GM21576 (cell line): Measurements from ENCODE around the gene KLHDC8B.

Experiments used
- ATAC-seq: cut with Tn5 transposase; IDR thresholded peaks from one replicate; pipeline ENCODE4 v1.9.1; 2021; ENCODE audit warnings: mild to moderate bottlenecking, moderate library complexity; ENCODE audit not compliant: unreplicated experiment

Gene KLHDC8B

GRCh38 chr3:49171119-49171774, at the start of gene KLHDC8B:
Gene KLHDC8B (plus strand): TSS chr3:49171598. CDS start chr3:49172770, 1,172 bp downstream.
- peak; percentile 68 for ATAC-seq

GRCh38 chr3:49122022-49122421, 49.4 kb upstream of the KLHDC8B start:
- no peak for ATAC-seq

GRCh38 chr3:49122451-49122850, 48.9 kb upstream of the KLHDC8B start:
- ATAC-seq = no peak

- ATAC-seq = no peak
These were observed 48.4 kb upstream of the KLHDC8B start for GRCh38 chr3:49122886-49123545.

- no peak for ATAC-seq
These were observed 47.7 kb upstream of the KLHDC8B start for GRCh38 chr3:49123687-49124086.

GRCh38 chr3:49124203-49124602, 47.2 kb upstream of the KLHDC8B start:
- no peak for ATAC-seq

GRCh38 chr3:49124991-49125670, 46.3 kb upstream of the KLHDC8B start:
- ATAC-seq = no peak

GRCh38 chr3:49131040-49131439, 40.4 kb upstream of the KLHDC8B start:
- ATAC-seq = no peak

- no peak for ATAC-seq
These were observed 39.8 kb upstream of the KLHDC8B start for GRCh38 chr3:49131576-49131975.

GRCh38 chr3:49132073-49132436, 39.3 kb upstream of the KLHDC8B start:
- no peak for ATAC-seq

GRCh38 chr3:49132437-49133225, 38.8 kb upstream of the KLHDC8B start, which contains the start of gene LAMB2:
Gene LAMB2 (minus strand): TSS chr3:49133050. CDS start chr3:49132867, 183 bp downstream.
- ATAC-seq = no peak

GRCh38 chr3:49133226-49133951, 38.0 kb upstream of the KLHDC8B start:
- ATAC-seq = no peak

GRCh38 chr3:49134471-49135265, 36.7 kb upstream of the KLHDC8B start:
- ATAC-seq = no peak

GRCh38 chr3:49135499-49135898, 35.9 kb upstream of the KLHDC8B start:
- ATAC-seq = no peak

- ATAC-seq = no peak
These were observed 31.3 kb upstream of the KLHDC8B start for GRCh38 chr3:49140080-49140479.

- ATAC-seq = no peak
These were observed 23.2 kb upstream of the KLHDC8B start for GRCh38 chr3:49148159-49148558.

- ATAC-seq = no peak
These were observed 19.8 kb upstream of the KLHDC8B start for GRCh38 chr3:49151610-49152009.

- no peak for ATAC-seq
These were observed 18.0 kb upstream of the KLHDC8B start for GRCh38 chr3:49153349-49153912.

- ATAC-seq = no peak
These were observed 14.1 kb upstream of the KLHDC8B start for GRCh38 chr3:49157289-49157688.
